Heart right ventricle (tissue), 16 donors: ENCODE results near the gene VSNL1. TPM values are rescaled to one million over a fixed set of nuclear protein-coding genes. Genes with fewer than 3 reads are reported as not detected.

Experiments
- ATAC-seq, 8 donors: fragments of 200-7000 bp; cut with Tn5 transposase; one replicate each; pipeline ENCODE4 v1.9.1; 2020; ENCODE audit warnings: mild to moderate bottlenecking in 8 of 8, moderate library complexity in 8 of 8, moderate number of reproducible peaks in 1 of 8
- DNase-seq, 2 donors: peaks; one replicate each; pipeline ENCODE4 v3.0.0-alpha.2; 2020
- H3K27ac ChIP-seq, 10 donors: fragments of 200-600 bp; sonication (generic) in 2 of 10; one replicate each; pipeline versions ENCODE4 v1.5.0 to v1.8.0; 2020 to 2022; ENCODE audit warnings: mild to moderate bottlenecking in 3 of 10
- H3K27me3 ChIP-seq, 7 donors: fragments of 200-600 bp; one replicate each; pipeline ENCODE4 v1.8.0; 2021 to 2022; ENCODE audit warnings: mild to moderate bottlenecking in 2 of 7
- H3K36me3 ChIP-seq, 9 donors: fragments of 200-600 bp; sonication (generic) in 1 of 9; one replicate each; pipeline versions ENCODE4 v1.5.0 to v1.8.0; 2020 to 2022; ENCODE audit warnings: mild to moderate bottlenecking in 2 of 9
- H3K4me1 ChIP-seq, 9 donors: fragments of 200-600 bp; sonication (generic) in 1 of 9; one replicate each; pipeline versions ENCODE4 v1.5.0 to v1.8.0; 2020 to 2022; ENCODE audit warnings: mild to moderate bottlenecking in 4 of 9
- H3K4me3 ChIP-seq, 10 donors: fragments of 200-600 bp; sonication (generic) in 2 of 10; one replicate each; pipeline versions ENCODE4 v1.5.0 to v1.8.0; 2020 to 2022; ENCODE audit warnings: mild to moderate bottlenecking in 7 of 10, moderate library complexity in 2 of 10
- H3K9me3 ChIP-seq, 11 donors: fragments of 200-600 bp in 10 of 11; sonication (generic) in 2 of 11; one replicate each; pipeline versions ENCODE4 v1.5.0 to v1.8.0; 2013 to 2022; ENCODE audit warnings: mild to moderate bottlenecking in 2 of 11, control low read depth in 1 of 11, moderate library complexity in 1 of 11
- WGBS, 2 donors: extraction: QIAGEN DNeasy Blood & Tissue Kit; methylation state at CpG; one replicate each; pipeline ENCODE4 v1.1.7; 2013; ENCODE audit warnings: inconsistent platforms in 1 of 2; 5-methylcytosine and 5-hydroxymethylcytosine counted together
- intact Hi-C, 10 donors: fragments of 100-400 bp; cut with DNase I; formaldehyde crosslinking; loops; one replicate each; pipeline versions ENCODE4 v1.11.1 to v1.14.2; 2022
- polyA plus RNA-seq, 2 donors: library from polyadenylated mRNA; stranded (reverse); fragments of 200-250 nt; gene quantifications; one replicate each; pipeline ENCODE4 v1.2.3, GENCODE V29; 2013
- total RNA-seq, 10 donors: library from RNA; stranded (reverse); fragmentation: NEBNext Ultra II Directional in 3 of 10; extraction: Animal tissue kit (Norgen Biotek cat#: 25700) in 3 of 10; gene quantifications; one replicate each; pipeline versions ENCODE4 v1.2.1 to v1.2.4, GENCODE V29; 2021 to 2023
- TF ChIP-seq, protein P1 (sequence below), 9 donors: fragments of 200-600 bp; sonication (generic) in 2 of 9; IDR thresholded peaks; one replicate each; pipeline versions ENCODE4 v1.5.0 to v1.8.0; 2021 to 2022; ENCODE audit warnings: antibody characterized with exemption in 9 of 9, mild to moderate bottlenecking in 5 of 9, moderate library complexity in 1 of 9
- donor health status: Arrhythmogenic right ventricular cardiomyopathy.
- donor health status: ischemic (EF 13 %, LVEDD 7.1; RV severe dilation, severe dysfunction).
- donor health status: healthy with polysubstance abuse.
- donor health status: DM: no; HTN: yes; CAD: no.
- donor health status: DM: no; HTN: no; CAD: no.
- donor health status: ischemic (EF 25% LVEDD 6.9; RV normal size, moderate dysfunction).
- donor health status: ischemic (EF 25% LVEDD 5.7; RV mildly dilated, moderate dysfunction).
- donor health status: healthy.
- donor health status: DM: yes; HTN: yes; CAD: no.
- donor health status: Ischemic cardiomyopathy.
- donor health status: ischemic (EF 35%, LVEDD 5.7; RV mildly dilated, moderate dysfunction).
- donor health status: nonischemic (EF 11% LVEDD 7.7; RV severe dilation, severe dysfunction).
- donor health status: DM: yes; HTN: yes; CAD: no.
- donor health status: PGD.
- donor health status: ischemic (EF 29% LVEDD 5.4; RV normal size, mild dysfunction).
- donor health status: nonischemic (EF 23%, LVEDD 6.1; RV moderate dilation, normal function).

The VSNL1 gene
- total and polyA plus RNA-seq, 12 donors: 5.9 to 24.3 (median 17.3) TPM

DNA sequence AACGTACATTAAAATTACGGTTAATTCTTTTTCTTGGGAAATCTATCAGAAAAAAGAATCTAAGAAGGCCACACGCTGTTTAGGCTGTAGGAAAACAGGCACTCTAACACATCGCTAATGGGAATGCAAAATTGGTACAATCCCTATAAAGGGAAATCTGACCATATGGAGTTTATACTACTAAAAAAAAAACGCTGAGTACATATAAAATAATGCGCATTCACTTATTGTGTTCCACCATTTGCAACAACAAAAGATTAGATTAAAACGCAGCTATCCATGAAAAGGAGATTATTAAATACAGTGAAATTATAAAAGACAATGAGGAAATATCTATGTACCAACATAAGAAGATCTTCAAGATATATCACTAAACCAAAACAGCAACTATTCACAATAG lies 150.3 kb downstream of the VSNL1 start:
- Histone ChIP-seq H3K9me3 (peaks cover 0 to 11% (median 0%) of the 10 kb centered on the region in 11 donors), H3K27me3 (no peaks in the 10 kb centered on the region), H3K27ac (no peak overlapping the region), H3K4me1 (no peaks in the 10 kb centered on the region), H3K36me3 (peaks cover 0 to 93% (median 21%) of the 10 kb centered on the region in 9 donors), H3K4me3 (no peak overlapping the region)
- DNase-seq: no peak
- TF ChIP-seq, protein P1, sequence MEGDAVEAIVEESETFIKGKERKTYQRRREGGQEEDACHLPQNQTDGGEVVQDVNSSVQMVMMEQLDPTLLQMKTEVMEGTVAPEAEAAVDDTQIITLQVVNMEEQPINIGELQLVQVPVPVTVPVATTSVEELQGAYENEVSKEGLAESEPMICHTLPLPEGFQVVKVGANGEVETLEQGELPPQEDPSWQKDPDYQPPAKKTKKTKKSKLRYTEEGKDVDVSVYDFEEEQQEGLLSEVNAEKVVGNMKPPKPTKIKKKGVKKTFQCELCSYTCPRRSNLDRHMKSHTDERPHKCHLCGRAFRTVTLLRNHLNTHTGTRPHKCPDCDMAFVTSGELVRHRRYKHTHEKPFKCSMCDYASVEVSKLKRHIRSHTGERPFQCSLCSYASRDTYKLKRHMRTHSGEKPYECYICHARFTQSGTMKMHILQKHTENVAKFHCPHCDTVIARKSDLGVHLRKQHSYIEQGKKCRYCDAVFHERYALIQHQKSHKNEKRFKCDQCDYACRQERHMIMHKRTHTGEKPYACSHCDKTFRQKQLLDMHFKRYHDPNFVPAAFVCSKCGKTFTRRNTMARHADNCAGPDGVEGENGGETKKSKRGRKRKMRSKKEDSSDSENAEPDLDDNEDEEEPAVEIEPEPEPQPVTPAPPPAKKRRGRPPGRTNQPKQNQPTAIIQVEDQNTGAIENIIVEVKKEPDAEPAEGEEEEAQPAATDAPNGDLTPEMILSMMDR (IDR thresholded peaks at IDR 0.05): no peak
- 98% methylated on average over 7 of the region's 7 CpGs for WGBS, 2 donors
- intact Hi-C loops: no loop called here
- no peak for ATAC-seq

Other genes starting within 250 kb of the VSNL1 start
- under 1 TPM in 9 of 10 donors, not detected in 1; 0.06 to 0.49 (median 0.14) TPM for gene RAD51AP2, start 22.3 kb upstream of the VSNL1 start, total RNA-seq
- under 1 TPM; 0.03 to 0.15 TPM for gene RAD51AP2, start 22.3 kb upstream of the VSNL1 start, polyA plus RNA-seq
- gene SMC6, start 213.1 kb downstream of the VSNL1 start, total RNA-seq: 10 to 100 TPM in 9 of 10 donors, 1 to 10 TPM in 1; 9.4 to 14.7 (median 12.3) TPM
- gene SMC6, start 213.1 kb downstream of the VSNL1 start, polyA plus RNA-seq: 10 to 100 TPM in 1 of 2 donors, 1 to 10 TPM in 1; 4.7 to 10.4 TPM
- 1 to 10 TPM; 2.8 to 5.4 (median 3.8) TPM for gene GEN1, start 213.4 kb downstream of the VSNL1 start, total RNA-seq
- gene GEN1, start 213.4 kb downstream of the VSNL1 start, polyA plus RNA-seq: 1 to 10 TPM in 1 of 2 donors, under 1 TPM in 1; 0.71 to 4.8 TPM